T-helper 9 cell (primary cell): ENCODE measurements around the gene KIF16B.
A peak's percentile ranks its signal among the peaks of the same experiment; 100 is the strongest.
"Not testable (repeated sequence)": the region's sequence is repeated elsewhere in the genome, so short reads cannot be mapped to it uniquely, and the experiment has no call there.

Source experiments
- DNase-seq: peaks from one replicate; pipeline ENCODE4 v3.0.0-alpha.2; 2020

The KIF16B gene

DNA sequence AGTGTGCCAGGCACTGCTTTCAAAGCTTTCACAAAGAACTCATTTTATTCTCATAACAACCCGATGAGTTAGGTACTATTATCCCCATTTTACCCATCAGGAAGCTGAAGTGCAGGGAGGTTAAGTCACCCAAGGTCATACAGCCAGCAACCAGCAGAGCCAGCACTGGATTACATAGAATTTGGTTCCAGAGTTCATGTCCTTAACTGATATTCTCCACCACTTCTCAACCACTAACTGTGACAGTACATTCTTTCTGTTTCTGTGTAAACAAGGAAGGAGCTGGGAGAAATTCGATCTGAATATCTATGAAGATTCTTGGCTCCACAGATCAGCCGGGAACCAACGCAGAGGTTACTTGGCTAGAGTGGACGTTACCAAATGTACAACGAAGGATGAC lies 98.0 kb downstream of the KIF16B start:
- DNase-seq, result no peak

DNA sequence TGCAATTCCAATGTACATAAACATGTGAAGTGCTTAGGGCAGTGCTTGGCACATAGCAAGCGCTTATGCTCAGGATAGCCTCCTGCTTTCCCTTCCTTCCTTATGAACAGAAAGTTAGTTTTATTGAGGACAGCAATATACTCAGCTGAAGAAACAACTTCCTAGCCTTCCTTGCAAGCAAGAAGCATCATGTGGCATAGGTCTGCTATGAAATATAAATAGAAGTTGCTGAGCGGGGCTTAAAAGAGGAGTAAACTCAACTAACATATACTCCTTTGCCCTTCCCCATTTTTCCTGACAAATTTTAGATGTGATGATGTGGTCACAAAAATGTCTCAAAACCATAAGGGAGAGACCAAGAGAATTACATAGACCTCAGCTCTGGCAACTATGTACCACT lies 98.9 kb downstream of the KIF16B start:
- no peak for DNase-seq

- no peak for DNase-seq
Measured at GRCh38 chr20:16472045-16472872, 101.0 kb downstream of the KIF16B start.

- DNase-seq, result no peak
Measured at GRCh38 chr20:16469395-16469905, 103.8 kb downstream of the KIF16B start.

GRCh38 chr20:16462711-16463110 lies 110.5 kb downstream of the KIF16B start:
- no peak for DNase-seq

- no peak for DNase-seq
Measured at GRCh38 chr20:16459019-16459700, 114.1 kb downstream of the KIF16B start.

DNA sequence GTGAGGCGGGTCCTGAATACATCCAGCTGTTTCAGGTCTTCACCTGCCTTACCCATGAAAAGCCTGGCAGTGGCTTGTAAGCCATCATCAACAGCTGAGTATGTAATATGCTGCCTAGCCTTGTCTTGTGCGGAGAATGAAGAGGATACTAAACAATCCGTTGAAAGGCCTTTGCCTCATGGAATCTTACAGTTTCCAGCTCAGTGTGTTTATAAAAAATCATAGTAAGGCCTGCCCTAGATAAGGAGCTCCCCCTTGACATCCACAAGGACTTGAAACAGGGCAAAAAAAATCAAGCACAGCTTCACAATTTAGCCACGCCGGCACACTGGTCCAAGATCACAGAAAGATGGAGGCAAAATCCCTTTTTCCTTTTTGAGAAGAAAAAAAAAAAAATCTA lies 115.7 kb downstream of the KIF16B start:
- no peak for DNase-seq

DNA sequence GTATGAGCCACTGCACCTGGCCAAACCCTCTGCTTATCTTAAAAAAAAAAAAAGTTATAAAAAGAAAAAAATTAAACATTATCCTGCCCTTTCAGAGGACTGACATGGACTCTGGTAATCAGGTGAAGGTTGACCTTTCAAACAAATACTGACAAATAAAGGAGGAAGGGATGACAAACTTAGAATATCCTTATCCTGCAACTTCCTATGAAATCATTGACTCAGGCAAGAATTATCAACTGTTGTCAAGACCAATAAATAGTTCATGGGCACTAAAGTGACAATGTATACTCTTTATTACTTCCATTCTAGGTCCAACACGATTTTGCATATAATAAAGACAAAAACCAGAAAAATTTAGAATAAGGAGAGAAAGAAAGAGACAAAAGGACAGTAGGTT lies 117.9 kb downstream of the KIF16B start:
- DNase-seq, result no peak

DNA sequence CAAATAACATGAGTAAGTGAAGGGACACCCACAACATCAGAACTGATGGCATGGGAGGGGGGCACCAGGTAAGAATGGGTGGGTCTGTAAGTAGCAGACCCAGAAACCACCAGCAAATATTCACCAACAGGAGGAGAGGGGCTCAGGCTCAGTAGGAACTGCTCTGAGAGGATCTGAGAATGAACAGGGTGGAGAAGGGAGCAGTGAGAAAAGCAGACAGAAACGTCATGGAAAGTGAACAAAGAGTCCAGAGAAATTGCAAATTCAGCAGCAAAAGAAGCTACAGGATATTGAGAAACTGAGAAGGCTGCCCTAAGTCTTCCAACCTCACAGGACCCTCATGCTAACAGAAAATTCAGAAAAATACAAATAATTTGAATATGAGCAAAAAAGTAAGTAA lies 121.3 kb downstream of the KIF16B start:
- DNase-seq, result no peak

- DNase-seq, result no peak
Measured at GRCh38 chr20:16451001-16451400, 122.2 kb downstream of the KIF16B start.

DNA sequence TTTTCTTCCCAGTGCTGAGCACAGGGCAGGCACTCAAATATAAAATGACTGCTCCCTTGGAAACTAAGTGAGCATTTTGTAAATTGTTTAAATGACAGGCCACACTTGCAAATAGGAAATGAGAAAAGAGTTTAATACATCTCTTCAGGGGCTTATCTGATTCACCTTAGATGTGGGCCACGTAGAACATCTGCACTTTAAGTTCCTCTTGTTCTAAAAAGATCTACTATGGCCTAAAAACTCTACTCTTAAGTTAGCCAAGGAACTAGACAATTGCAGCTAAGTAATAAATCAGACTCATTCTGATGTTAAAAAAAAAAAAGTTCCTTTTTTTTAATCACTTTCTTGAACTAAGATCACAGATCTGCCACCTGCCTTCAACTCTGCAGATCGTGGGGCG lies 126.3 kb downstream of the KIF16B start:
- DNase-seq, result no peak

DNA sequence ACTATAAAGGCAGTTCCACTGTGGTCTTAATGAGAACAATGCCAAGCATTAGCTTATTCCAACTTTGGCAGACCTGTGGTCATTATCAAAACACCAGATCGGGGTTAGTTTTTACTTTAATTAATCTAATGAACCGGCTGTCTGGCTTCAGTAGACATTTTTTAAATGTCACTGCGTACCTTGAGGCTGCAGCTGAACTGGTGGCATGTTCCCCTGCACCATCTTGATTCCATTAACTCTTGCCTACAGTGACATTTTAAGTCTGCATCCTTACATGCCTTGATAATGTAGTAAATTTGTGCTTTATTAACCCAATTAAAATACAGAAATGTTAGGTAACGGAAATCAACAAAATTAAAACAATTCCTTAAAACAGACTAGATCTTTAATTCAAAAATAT lies 127.0 kb downstream of the KIF16B start:
- no peak for DNase-seq

DNA sequence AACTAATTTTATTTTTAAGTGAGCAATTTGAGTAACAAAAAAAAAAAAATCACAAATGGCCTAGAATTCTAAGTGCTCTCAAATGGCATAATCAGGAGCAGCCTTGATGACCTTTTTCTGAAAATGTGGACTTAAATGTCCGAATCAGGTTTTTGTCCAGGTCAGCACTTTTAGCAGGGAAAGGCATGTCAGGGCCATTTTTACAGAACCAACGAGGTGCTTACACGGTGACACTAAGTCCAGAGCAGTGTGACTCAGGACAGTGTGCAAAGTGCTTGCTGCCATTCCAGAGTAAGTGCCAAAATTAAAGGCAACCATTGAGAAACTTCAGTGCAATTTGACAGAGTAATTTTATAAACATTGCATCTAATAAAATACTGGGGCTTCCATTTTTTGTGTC lies 127.8 kb downstream of the KIF16B start:
- no peak for DNase-seq

- no peak for DNase-seq
Measured at GRCh38 chr20:16444057-16444777, 129.0 kb downstream of the KIF16B start.

GRCh38 chr20:16441546-16442164 lies 131.6 kb downstream of the KIF16B start:
- DNase-seq, result no peak

DNA sequence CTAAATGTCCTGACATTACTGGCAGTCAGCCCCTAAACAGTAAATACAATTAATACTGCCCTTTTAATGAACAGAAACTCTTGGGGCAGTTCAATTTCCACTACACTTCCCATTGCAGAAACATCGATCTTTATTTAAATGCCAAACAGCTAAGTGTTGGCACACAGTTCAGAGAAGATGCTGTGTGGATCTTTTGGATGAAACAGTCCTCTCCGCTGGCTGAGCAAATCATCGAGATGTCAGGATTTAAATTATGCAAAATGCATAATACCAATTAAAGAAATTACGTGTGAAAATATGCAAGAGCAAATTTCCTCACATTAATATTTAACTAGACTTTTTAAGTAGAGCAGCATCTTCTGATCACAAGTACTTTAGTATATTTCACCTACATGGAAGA lies 132.6 kb downstream of the KIF16B start:
- DNase-seq, result no peak

DNA sequence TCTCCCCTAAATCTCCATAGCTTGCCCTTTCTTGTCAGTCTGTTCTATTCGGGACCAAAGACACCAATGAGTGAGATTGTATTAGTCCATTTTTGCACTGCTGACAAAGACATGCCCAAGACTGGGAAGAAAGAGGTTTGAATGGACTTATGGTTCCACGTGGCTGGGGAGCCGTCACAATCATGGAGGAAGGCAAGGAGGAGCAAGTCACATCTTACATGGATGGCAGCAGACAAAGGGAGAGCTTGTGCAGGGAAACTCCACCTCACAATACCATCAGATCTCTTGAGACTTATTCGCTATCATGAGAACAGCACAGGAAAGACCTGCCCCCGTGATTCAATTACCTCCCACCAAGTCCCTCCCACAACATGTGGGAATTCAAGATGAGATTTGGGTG lies 133.7 kb downstream of the KIF16B start:
- DNase-seq, result not testable (repeated sequence)

DNA sequence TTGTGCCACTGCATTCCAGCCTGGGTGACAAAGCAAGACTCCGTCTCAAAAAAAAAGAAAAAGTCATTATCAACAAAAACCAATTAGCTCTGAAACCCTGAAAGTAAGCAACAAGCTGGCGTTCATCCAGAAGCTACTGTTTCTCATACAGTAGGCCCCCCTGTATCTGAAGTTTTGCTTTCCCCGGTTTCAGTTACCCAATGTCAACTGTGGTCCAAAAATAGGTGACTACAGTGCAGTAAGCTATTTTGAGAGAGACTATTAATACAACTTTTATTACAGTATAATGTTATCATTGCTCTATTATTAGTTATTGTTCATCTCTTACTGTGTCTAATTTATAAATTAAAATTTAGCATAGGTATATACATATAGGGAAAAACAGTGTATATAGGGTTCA lies 135.1 kb downstream of the KIF16B start:
- no peak for DNase-seq

GRCh38 chr20:16437387-16437996 lies 135.8 kb downstream of the KIF16B start:
- no peak for DNase-seq

- DNase-seq, result peak; percentile 23
Measured at GRCh38 chr20:16434062-16434664, 139.1 kb downstream of the KIF16B start.

GRCh38 chr20:16433293-16433580 lies 140.0 kb downstream of the KIF16B start:
- DNase-seq, result no peak
